GM21515 (cell line): ENCODE data around the gene KCNQ1OT1.

Experiments used
- ATAC-seq: cut with Tn5 transposase; IDR thresholded peaks from one replicate; pipeline ENCODE4 v1.9.1; 2021; ENCODE audit not compliant: unreplicated experiment

Gene KCNQ1OT1

GRCh38 chr11:2722955-2723354 is 23.2 kb upstream of the KCNQ1OT1 start:
- no peak for ATAC-seq

DNA sequence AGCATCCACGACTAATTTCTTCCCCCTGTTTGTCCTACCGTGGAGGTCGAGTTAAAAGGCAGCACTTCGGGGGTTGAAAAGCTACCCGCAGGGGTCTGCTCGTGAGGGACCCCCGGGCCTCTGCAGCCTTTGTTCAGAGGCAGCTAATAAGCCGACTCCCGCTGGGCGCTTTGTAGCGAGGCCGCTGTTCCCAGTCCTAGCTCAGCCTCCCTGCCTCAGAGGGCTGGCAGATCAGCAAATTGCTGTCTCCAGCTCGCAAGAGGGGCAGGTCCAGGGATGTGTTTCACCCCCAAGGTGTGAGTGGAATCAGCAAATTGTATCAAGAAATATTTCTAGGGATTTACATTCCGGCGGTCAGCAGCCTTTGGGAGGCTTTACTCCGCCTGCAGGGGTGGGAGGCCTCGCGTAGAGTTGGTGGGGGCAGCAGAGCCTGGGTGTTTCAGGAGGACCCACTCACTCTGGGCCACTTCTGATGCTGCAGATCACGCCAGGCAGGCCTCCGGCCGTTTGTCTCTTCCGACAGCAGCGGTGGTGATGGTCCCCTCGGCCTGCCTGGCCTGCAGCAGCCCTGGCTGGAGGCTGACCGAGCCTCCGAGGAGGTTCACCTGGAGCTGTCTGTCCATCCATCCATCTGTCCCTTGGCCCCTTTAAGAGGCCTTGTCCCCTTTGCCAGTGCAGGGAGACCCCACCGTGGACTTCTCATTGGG is 21.6 kb upstream of the KCNQ1OT1 start:
- no peak for ATAC-seq

GRCh38 chr11:2719831-2720590 is 20.2 kb upstream of the KCNQ1OT1 start:
- ATAC-seq: no peak

GRCh38 chr11:2718817-2719438 is 19.1 kb upstream of the KCNQ1OT1 start:
- no peak for ATAC-seq

DNA sequence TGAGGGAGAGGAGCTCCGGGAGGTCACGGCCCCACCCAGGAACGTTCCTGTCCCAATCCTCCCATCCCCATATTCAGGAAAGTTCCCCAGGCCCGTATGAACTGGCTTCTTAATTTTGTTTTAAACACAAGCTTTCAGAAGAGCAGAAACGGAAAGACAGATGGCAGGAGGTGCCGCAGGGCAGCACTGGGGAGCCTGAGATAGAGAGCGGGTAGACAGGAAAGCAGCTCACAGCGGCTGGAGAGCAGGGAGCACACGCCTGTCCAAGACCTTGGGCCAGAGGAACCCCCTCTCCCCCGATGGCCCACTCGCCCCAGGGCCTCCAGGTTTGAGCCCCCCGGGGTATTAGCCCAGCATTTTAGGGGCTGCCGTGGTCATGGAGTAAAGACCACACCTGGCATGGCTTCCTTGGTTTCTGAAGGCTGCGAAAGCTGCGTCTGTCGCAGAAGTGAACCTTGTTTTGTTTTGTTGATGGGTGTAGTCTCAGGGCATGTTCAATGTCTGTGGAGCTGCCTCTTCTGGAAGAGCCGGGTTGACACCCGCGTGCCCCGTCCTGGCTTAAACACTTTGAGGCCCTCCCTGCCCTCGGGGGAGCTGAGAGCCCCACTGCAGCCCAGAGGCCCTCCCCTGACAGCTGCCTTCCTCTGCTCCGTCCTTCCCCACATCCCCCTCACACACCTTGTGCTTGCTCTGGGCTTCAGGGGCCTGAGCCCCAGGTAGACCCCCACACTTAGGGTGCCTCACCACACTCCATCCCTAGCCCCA is 17.9 kb upstream of the KCNQ1OT1 start:
- ATAC-seq: no peak

DNA sequence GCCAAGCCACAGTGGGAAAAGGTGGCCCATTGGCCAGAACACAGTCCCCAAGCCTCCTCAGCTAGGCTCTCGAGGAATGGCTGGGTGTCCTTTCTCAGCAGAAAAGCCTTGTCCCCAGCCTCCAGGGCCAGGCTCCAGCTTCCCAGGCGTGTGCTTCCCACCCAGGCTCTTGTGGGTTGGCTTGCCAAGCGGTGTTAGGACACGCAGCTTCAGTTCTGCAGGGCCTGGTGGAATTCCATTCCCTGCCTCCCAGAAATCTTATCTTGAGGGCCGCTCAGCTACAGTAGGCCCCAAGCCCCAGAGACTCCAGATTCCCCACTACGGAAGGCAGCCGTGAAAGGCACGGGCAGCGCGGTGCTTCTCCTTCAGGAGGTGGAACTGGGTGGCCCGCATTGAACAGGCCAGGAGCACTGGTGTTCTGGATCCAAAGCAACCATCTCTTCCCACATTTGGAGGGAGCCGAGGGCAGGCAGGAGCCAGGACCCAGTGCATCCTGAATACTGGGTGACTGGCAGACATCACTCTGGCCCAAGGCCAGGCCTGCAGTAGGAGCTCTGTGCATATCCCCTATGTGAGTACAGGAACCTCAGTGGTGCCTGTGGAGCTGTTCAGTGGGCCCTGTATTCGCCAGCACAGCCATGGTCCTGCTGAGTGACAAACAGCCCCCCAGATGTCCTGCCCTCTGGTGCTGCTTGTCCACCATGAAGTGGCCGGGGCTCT is 16.7 kb upstream of the KCNQ1OT1 start:
- no peak for ATAC-seq

GRCh38 chr11:2715716-2716350 is 16.0 kb upstream of the KCNQ1OT1 start:
- no peak for ATAC-seq

- ATAC-seq: no peak
Measured at GRCh38 chr11:2714871-2715270, 15.1 kb upstream of the KCNQ1OT1 start.

DNA sequence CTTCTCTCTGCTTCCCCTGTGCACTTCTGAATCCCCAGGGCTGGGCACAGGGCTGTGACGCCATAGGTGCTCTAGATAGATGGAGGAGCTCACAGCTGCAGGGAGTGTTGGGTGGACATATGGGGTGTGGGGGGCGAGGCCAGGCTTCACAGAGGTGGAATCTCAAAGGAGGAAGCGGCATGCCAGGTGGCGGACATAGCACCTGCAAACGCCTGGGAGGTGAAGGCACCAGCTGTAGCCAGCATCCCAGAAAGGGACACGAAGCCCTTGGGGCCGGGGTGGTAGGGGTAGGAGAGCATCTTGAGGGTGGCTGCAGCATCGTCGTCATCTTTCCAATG is 14.6 kb upstream of the KCNQ1OT1 start:
- ATAC-seq: no peak

- ATAC-seq: no peak
Measured at GRCh38 chr11:2713661-2714462, 14.1 kb upstream of the KCNQ1OT1 start.

GRCh38 chr11:2713094-2713493 is 13.3 kb upstream of the KCNQ1OT1 start:
- no peak for ATAC-seq

GRCh38 chr11:2711161-2711560 is 11.4 kb upstream of the KCNQ1OT1 start:
- ATAC-seq: no peak

- ATAC-seq: no peak
Measured at GRCh38 chr11:2709429-2709828, 9.6 kb upstream of the KCNQ1OT1 start.

- ATAC-seq: no peak
Measured at GRCh38 chr11:2708757-2709281, 9.0 kb upstream of the KCNQ1OT1 start.

- ATAC-seq: no peak
Measured at GRCh38 chr11:2708151-2708581, 8.4 kb upstream of the KCNQ1OT1 start.

- ATAC-seq: no peak
Measured at GRCh38 chr11:2707736-2708135, 7.9 kb upstream of the KCNQ1OT1 start.

DNA sequence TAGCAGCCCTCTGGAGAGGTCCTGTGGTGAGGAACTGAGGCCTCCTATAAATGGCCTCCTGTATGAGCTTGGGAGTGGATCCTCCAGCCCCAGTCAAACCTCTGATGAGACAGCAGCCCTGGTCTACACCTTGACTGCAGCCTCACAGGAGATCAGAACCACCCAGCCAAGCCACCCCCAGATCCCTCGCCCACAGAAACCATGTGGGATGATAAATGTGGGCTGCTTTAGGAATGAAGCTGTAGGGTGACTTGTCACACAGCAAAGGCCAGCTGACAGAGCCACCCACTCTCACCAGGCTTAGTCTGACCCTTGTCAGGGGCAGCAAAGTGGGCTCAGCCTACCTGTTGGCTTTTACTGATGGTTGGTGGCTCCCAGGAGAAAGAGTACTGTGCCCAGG is 6.5 kb upstream of the KCNQ1OT1 start:
- no peak for ATAC-seq

GRCh38 chr11:2704896-2705606 is 5.3 kb upstream of the KCNQ1OT1 start:
- no peak for ATAC-seq

GRCh38 chr11:2704356-2704755 is 4.6 kb upstream of the KCNQ1OT1 start:
- no peak for ATAC-seq
